HuH-7 (cell line): ENCODE data around the gene XRCC1.
A peak's percentile ranks its signal among the peaks of the same experiment; 100 is the strongest.
"Not testable (repeated sequence)": the region's sequence is repeated elsewhere in the genome, so short reads cannot be mapped to it uniquely, and the experiment has no call there.

ENCODE experiments used
- DNase-seq: peaks from one replicate; pipeline ENCODE4 v3.0.0; 2011; ENCODE audit warnings: low spot score

The XRCC1 gene

GRCh38 chr19:43575955-43576878 is 890 bp upstream of the XRCC1 start:
- DNase-seq: no peak

GRCh38 chr19:43574424-43575155 is 737 bp downstream of the XRCC1 start:
- DNase-seq: no peak

- peak; percentile 46 for DNase-seq
Observed at GRCh38 chr19:43572171-43572588, 3.1 kb downstream of the XRCC1 start.

- DNase-seq: no peak
Observed at GRCh38 chr19:43570174-43570791, 5.0 kb downstream of the XRCC1 start.

- no peak for DNase-seq
Observed at GRCh38 chr19:43569657-43570056, 5.7 kb downstream of the XRCC1 start.

GRCh38 chr19:43564800-43565199 is 10.5 kb downstream of the XRCC1 start:
- no peak for DNase-seq

GRCh38 chr19:43563816-43564457 is 11.4 kb downstream of the XRCC1 start:
- no peak for DNase-seq

GRCh38 chr19:43562698-43563241 is 12.6 kb downstream of the XRCC1 start:
- DNase-seq: no peak

GRCh38 chr19:43562226-43562697 is 13.1 kb downstream of the XRCC1 start:
- no peak for DNase-seq

GRCh38 chr19:43561139-43561970 is 14.0 kb downstream of the XRCC1 start:
- DNase-seq: no peak

GRCh38 chr19:43560687-43561086 is 14.6 kb downstream of the XRCC1 start:
- peak; percentile 47 for DNase-seq

- DNase-seq: peak; percentile 87
Observed at GRCh38 chr19:43555185-43555770, 20.0 kb downstream of the XRCC1 start.

- DNase-seq: no peak
Observed at GRCh38 chr19:43554317-43554895, 20.9 kb downstream of the XRCC1 start.

- no peak for DNase-seq
Observed at GRCh38 chr19:43553656-43554055, 21.7 kb downstream of the XRCC1 start.

GRCh38 chr19:43552616-43553015 is 22.7 kb downstream of the XRCC1 start:
- DNase-seq: no peak

GRCh38 chr19:43552198-43552450 is 23.2 kb downstream of the XRCC1 start:
- no peak for DNase-seq

- no peak for DNase-seq
Observed at GRCh38 chr19:43551399-43552197, 23.7 kb downstream of the XRCC1 start.

- no peak for DNase-seq
Observed at GRCh38 chr19:43548706-43549105, 26.6 kb downstream of the XRCC1 start.

- not testable (repeated sequence) for DNase-seq
Observed at GRCh38 chr19:43547926-43548325, 27.4 kb downstream of the XRCC1 start.

GRCh38 chr19:43546581-43546980 is 28.7 kb downstream of the XRCC1 start:
- DNase-seq: no peak
